Measurements from ENCODE around the gene RAB5B. TPM values are rescaled to one million over a fixed set of nuclear protein-coding genes. Genes with fewer than 3 reads are reported as not detected.
A peak's percentile ranks its signal among the peaks of the same experiment; 100 is the strongest.

The RAB5B gene, protein sequence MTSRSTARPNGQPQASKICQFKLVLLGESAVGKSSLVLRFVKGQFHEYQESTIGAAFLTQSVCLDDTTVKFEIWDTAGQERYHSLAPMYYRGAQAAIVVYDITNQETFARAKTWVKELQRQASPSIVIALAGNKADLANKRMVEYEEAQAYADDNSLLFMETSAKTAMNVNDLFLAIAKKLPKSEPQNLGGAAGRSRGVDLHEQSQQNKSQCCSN
- 44.5 TPM for total RNA-seq (2021; ENCODE audit: unreplicated experiment)
- 29.1 and 32.6 TPM in 2 replicates for polyA plus RNA-seq (2012)
- Bru-seq, nascent RNA, result percentile 76 among the genes with signal in this experiment
- BruChase-seq, experiment 1, labeled RNA remaining after a 6-hour chase, result percentile 92 among the genes with signal in this experiment
- percentile 87 among the genes with signal in this experiment for BruChase-seq, experiment 2, labeled RNA remaining after a 2-hour chase
- long read RNA-seq, full-length matches to known transcripts, result 13 of 37 reads
- long read RNA-seq, partial matches to known transcripts, result 21 of 37 reads
- long read RNA-seq, other reads (novel, unspliced or antisense), result 3 of 37 reads

- peak within 1 kb of the TSS; percentile 91 for H3K4me2 ChIP-seq (ENCODE audit: low read length)
- ATAC-seq, result peak; percentile 94
- peak within 1 kb of the TSS; percentile 78 to 94 for H3K4me3 ChIP-seq (replicated peaks in 1 of 2; ENCODE audit: low read depth in 1 of 2, low read length in 2 of 2)
- peaks cover 12 to 24% of the 10 kb centered on the region in 2 experiments; a peak in 3 of 4 replicates for H3K36me3 ChIP-seq (ENCODE audit: control insufficient read depth in 1 of 2, insufficient read depth in 2 of 2, low read length in 2 of 2)
- H3K27me3 ChIP-seq (ENCODE audit: insufficient read depth, low read length), result no peaks in the 10 kb centered on the region
- H3K79me2 ChIP-seq (ENCODE audit: insufficient read depth, low read length), result peaks cover 24% of the 10 kb centered on the region; the same call in 1 of the 2 replicates
- no peaks in the 10 kb centered on the region for H4K20me1 ChIP-seq (ENCODE audit: insufficient read depth)
- no TSS peak for BruUV-seq (replicated peaks)
- DNase-seq (ENCODE audit: low read depth, low spot score), result peak; percentile 100
- peak within 1 kb of the TSS; percentile 80 for H3K27ac ChIP-seq (ENCODE audit: low read depth, low read length)
- no peak within 1 kb of the TSS for H2AFZ ChIP-seq (ENCODE audit: low read depth, low read length, poor library complexity, severe bottlenecking)
- peaks cover 17 to 32% of the 10 kb centered on the region in 2 experiments for H3K4me1 ChIP-seq (ENCODE audit: control insufficient read depth in 1 of 2, insufficient read depth in 2 of 2, low read length in 2 of 2)
- CTCF ChIA-PET, result interaction anchor here (0.9 to 4.7 kb wide), 7 partner anchors 9 to 663 kb away, joined by 3 to 35 read pairs (median 5); partner anchors contain the start of gene SUOX
- intact Hi-C loops (cut with micrococcal nuclease), result no loop called here
- H3K9ac ChIP-seq (ENCODE audit: low read length), result peak within 1 kb of the TSS; percentile 79
- H3K9me3 ChIP-seq (ENCODE audit: control insufficient read depth in 1 of 2, insufficient read depth in 1 of 2, low read depth in 1 of 2, low read length in 2 of 2), result no peaks in the 10 kb centered on the region
- H3K9me2 ChIP-seq (ENCODE audit: insufficient read depth), result no peaks in the 10 kb centered on the region
- RAD21 ChIA-PET (ENCODE audit: low non-redundant PET in 1 of 2, low total read pairs in 2 of 2, uncharacterized antibody in 2 of 2, unreplicated experiment in 2 of 2), result interaction anchor here (1.0 to 1.6 kb wide), 2 partner anchors 23 to 235 kb away, joined by 3 to 6 read pairs; partner anchors contain the start of gene SUOX (in 1 of the 2)
- POLR2A ChIA-PET, result interaction anchor here (0.7 to 1.9 kb wide), 25 partner anchors 9 to 248 kb away, joined by 3 to 13 read pairs (median 4); partner anchors contain the start of genes DGKA, DNAJC14, ORMDL2 and PYM1
- TF ChIP-seq ZFX (IDR thresholded peaks at IDR 0.05) (0 out of 2 replicates have a peak, but pooled peaks have one; percentile 87), CBX3 (IDR thresholded peaks at IDR 0.05; ENCODE audit: low read depth) (no peak), ZNF274 (IDR thresholded peaks at IDR 0.05; ENCODE audit: low read depth, low read length) (no peak), JUND (IDR thresholded peaks at IDR 0.05) (no peak), CEBPB (IDR thresholded peaks at IDR 0.05; ENCODE audit: low read depth) (no peak), ELF1 (IDR thresholded peaks at IDR 0.05; ENCODE audit: borderline replicate concordance, low read depth) (no peak), CTCF (IDR thresholded peaks at IDR 0.05 in 2 of 3, conservative IDR thresholded peaks at IDR 0.05 in 1 of 3; ENCODE audit: borderline replicate concordance in 1 of 3, insufficient read depth in 1 of 3, low read depth in 2 of 3, low read length in 2 of 3) (no peak), RAD21 (IDR thresholded peaks at IDR 0.05; ENCODE audit: low read depth) (no peak), REST (IDR thresholded peaks at IDR 0.05; ENCODE audit: low read depth) (no peak), FOSL1 (IDR thresholded peaks at IDR 0.05; ENCODE audit: low read depth) (no peak), EZH2 (IDR thresholded peaks at IDR 0.05) (no peak), EZH2phosphoT487 (IDR thresholded peaks at IDR 0.05; ENCODE audit: borderline replicate concordance) (no peak), SP1 (IDR thresholded peaks at IDR 0.05; ENCODE audit: low read depth) (peak; percentile 100), YY1 (IDR thresholded peaks at IDR 0.05; ENCODE audit: extremely low read depth, insufficient replicate concordance, low read depth, low read length) (peak; percentile 64), ZBTB33 (IDR thresholded peaks at IDR 0.05; ENCODE audit: extremely low read depth, insufficient replicate concordance, low read length) (no peak)
- TF ChIP-seq, protein P1, sequence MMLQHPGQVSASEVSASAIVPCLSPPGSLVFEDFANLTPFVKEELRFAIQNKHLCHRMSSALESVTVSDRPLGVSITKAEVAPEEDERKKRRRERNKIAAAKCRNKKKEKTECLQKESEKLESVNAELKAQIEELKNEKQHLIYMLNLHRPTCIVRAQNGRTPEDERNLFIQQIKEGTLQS (IDR thresholded peaks at IDR 0.05), result no peak
Measured at GRCh38 chr12:55973599-55974307, at the start of gene RAB5B. RAB5B (plus strand) TSS chr12:55974078; CDS start chr12:55986961, 12,883 bp downstream.
